Measurements from ENCODE around the gene FOXO3B.
"Not testable (repeated sequence)": the region's sequence is repeated elsewhere in the genome, so short reads cannot be mapped to it uniquely, and the experiment has no call there.

GRCh38 chr17:18719428-18720110, 37.5 kb upstream of the FOXO3B start:
- not testable (repeated sequence) for TF ChIP-seq POLR2A, CTCF, EP300, POLR2AphosphoS5 (IDR thresholded peaks at IDR 0.05)

Measured in stomach (tissue), 4 donors.